M059J (cell line): ENCODE measurements around the gene RLBP1. TPM values are rescaled to one million over a fixed set of nuclear protein-coding genes. Genes with fewer than 3 reads are reported as not detected.
A peak's percentile ranks its signal among the peaks of the same experiment; 100 is the strongest.
"Not testable (repeated sequence)": the region's sequence is repeated elsewhere in the genome, so short reads cannot be mapped to it uniquely, and the experiment has no call there.

ENCODE experiments used
- DNase-seq: peaks from one replicate; pipeline ENCODE4 v3.0.0-alpha.2; 2012; ENCODE audit warnings: low read depth
- total RNA-seq: library from RNA; depleted of rRNA; stranded (reverse); fragments of >200 nt; shearing (Covaris generic); gene quantifications from 2 replicates; pipeline ENCODE4 v1.2.3, GENCODE V29; 2014; rRNA removed

Gene RLBP1
- total RNA-seq: not detected in 2 replicates

GRCh38 chr15:89221543-89221942, at the start of gene RLBP1:
Gene RLBP1, minus strand, starts transcription at chr15:89221579. Its CDS starts 2,604 bp downstream, at chr15:89218975.
- peak; percentile 5 for DNase-seq

- DNase-seq: not testable (repeated sequence)
Measured at GRCh38 chr15:89250142-89250541, 28.8 kb upstream of the RLBP1 start.

GRCh38 chr15:89248584-89248983, 27.2 kb upstream of the RLBP1 start:
- no peak for DNase-seq

- no peak for DNase-seq
Measured at GRCh38 chr15:89247446-89247845, 26.1 kb upstream of the RLBP1 start.

- DNase-seq: peak; percentile 63
Measured at GRCh38 chr15:89244574-89244903, 23.2 kb upstream of the RLBP1 start.

GRCh38 chr15:89243691-89244573, 22.6 kb upstream of the RLBP1 start, which contains the start of gene FANCI:
Gene FANCI, plus strand, starts transcription at chr15:89243979. Its CDS starts 3,669 bp downstream, at chr15:89247648.
- DNase-seq: peak; percentile 90

GRCh38 chr15:89243046-89243690, 21.8 kb upstream of the RLBP1 start:
- DNase-seq: no peak

GRCh38 chr15:89239883-89240810, 18.8 kb upstream of the RLBP1 start:
- DNase-seq: not testable (repeated sequence)

- DNase-seq: no peak
Measured at GRCh38 chr15:89231832-89232231, 10.5 kb upstream of the RLBP1 start.

GRCh38 chr15:89230277-89230676, 8.9 kb upstream of the RLBP1 start:
- no peak for DNase-seq

GRCh38 chr15:89227425-89227824, 6.0 kb upstream of the RLBP1 start:
- no peak for DNase-seq

GRCh38 chr15:89226359-89227221, 5.2 kb upstream of the RLBP1 start:
- no peak for DNase-seq

GRCh38 chr15:89225588-89225987, 4.2 kb upstream of the RLBP1 start:
- DNase-seq: no peak

GRCh38 chr15:89218531-89218930, 2.8 kb downstream of the RLBP1 start:
- DNase-seq: no peak

- DNase-seq: no peak
Measured at GRCh38 chr15:89217686-89218376, 3.5 kb downstream of the RLBP1 start.

GRCh38 chr15:89217031-89217430, 4.3 kb downstream of the RLBP1 start:
- DNase-seq: no peak

- no peak for DNase-seq
Measured at GRCh38 chr15:89215627-89216026, 5.8 kb downstream of the RLBP1 start.

GRCh38 chr15:89211678-89212170, 9.7 kb downstream of the RLBP1 start:
- DNase-seq: no peak

- no peak for DNase-seq
Measured at GRCh38 chr15:89209057-89209456, 12.3 kb downstream of the RLBP1 start.

GRCh38 chr15:89208256-89208655, 13.1 kb downstream of the RLBP1 start:
- DNase-seq: no peak
